IMR-90 (cell line): Measurements from ENCODE around the gene MAG. TPM values are rescaled to one million over a fixed set of nuclear protein-coding genes. Genes with fewer than 3 reads are reported as not detected.

Source experiments
- ATAC-seq: fragments of 200-7000 bp; cut with Tn5 transposase; 2 replicates; pipeline ENCODE4 v1.9.1; 2020; ENCODE audit warnings: low read depth, mild to moderate bottlenecking, moderate library complexity
- BruUV-seq: library from RNA; stranded (reverse); fragments of 400-500 nt; replicated peaks from 2 replicates; lab custom pipeline; 2021; lab: Mats Ljungman, UMichigan
- CTCF ChIA-PET: fragments of 300-600 bp; formaldehyde crosslinking; extraction: SDS; loops from one replicate; lab custom pipeline; 2021; ENCODE audit warnings: antibody characterized with exemption; lab: Yijun Ruan, JAX
- POLR2A ChIA-PET: fragments of 300-600 bp; sonication (Branson Sonifier 250); formaldehyde crosslinking; loops from one replicate; lab custom pipeline; 2022; ENCODE audit warnings: antibody characterized with exemption; ENCODE audit not compliant: unreplicated experiment; lab: Charles Lee
- DNase-seq: peaks from one replicate; pipeline ENCODE4 v3.0.0; 2013
- H2AFZ ChIP-seq: replicated peaks from 2 replicates; pipeline ENCODE3; 2013; ENCODE audit warnings: low read length, mild to moderate bottlenecking; ENCODE audit not compliant: poor library complexity
- H2AK5ac ChIP-seq: 2 replicates; pipeline ENCODE4 v1.6.1; 2013; ENCODE audit warnings: low read depth, low read length, inconsistent platforms
- H2AK9ac ChIP-seq: replicated peaks from 2 replicates; pipeline ENCODE3; 2013; ENCODE audit warnings: mild to moderate bottlenecking, low read depth, low read length, moderate library complexity; ENCODE audit not compliant: poor library complexity
- H2BK120ac ChIP-seq: 2 replicates; pipeline ENCODE4 v1.6.1; 2013; ENCODE audit warnings: low read depth, low read length, inconsistent platforms
- H2BK15ac ChIP-seq: 3 replicates; pipeline ENCODE4 v1.6.1; 2013; ENCODE audit warnings: low read depth, low read length, inconsistent platforms
- H2BK20ac ChIP-seq: 2 replicates; pipeline ENCODE4 v1.6.1; 2013; ENCODE audit warnings: low read depth, mild to moderate bottlenecking, inconsistent platforms, low read length, moderate library complexity
- H2BK5ac ChIP-seq: 2 replicates; pipeline ENCODE4 v1.6.1; 2013; ENCODE audit warnings: mild to moderate bottlenecking, low read depth, low read length, inconsistent platforms; ENCODE audit not compliant: poor library complexity, severe bottlenecking
- H3K14ac ChIP-seq: replicated peaks from 2 replicates; pipeline ENCODE4 v1.6.1; 2013; ENCODE audit warnings: low read depth, low read length, inconsistent platforms
- H3K18ac ChIP-seq: 2 replicates; pipeline ENCODE4 v1.6.1; 2013; ENCODE audit warnings: low read depth, low read length, control low read depth
- H3K23ac ChIP-seq: 2 replicates; pipeline ENCODE4 v1.6.1; 2013; ENCODE audit warnings: low read depth, low read length, inconsistent platforms
- H3K27ac ChIP-seq: 2 replicates; pipeline ENCODE4 v1.5.1; 2013; ENCODE audit warnings: mild to moderate bottlenecking, control low read depth, low read length; ENCODE audit not compliant: insufficient read depth
- H3K27me3 ChIP-seq: 2 replicates; pipeline ENCODE4 v1.6.1; 2013; ENCODE audit warnings: low read length; ENCODE audit not compliant: control insufficient read depth, insufficient read depth
- H3K36me3 ChIP-seq: 2 replicates; pipeline ENCODE4 v1.6.1; 2013; ENCODE audit warnings: low read length, mixed read lengths; ENCODE audit not compliant: control insufficient read depth, insufficient read depth
- H3K4ac ChIP-seq: 2 replicates; pipeline ENCODE4 v1.6.1; 2013; ENCODE audit warnings: low read depth, low read length, inconsistent platforms
- H3K4me1 ChIP-seq: 2 replicates; pipeline ENCODE4 v1.6.1; 2013; ENCODE audit warnings: low read length, mixed read lengths; ENCODE audit not compliant: control insufficient read depth, insufficient read depth
- H3K4me2 ChIP-seq: 2 replicates; pipeline ENCODE4 v1.6.1; 2013; ENCODE audit warnings: low read depth, mild to moderate bottlenecking, control low read depth, low read length, moderate library complexity
- H3K4me3 ChIP-seq: 2 replicates; pipeline ENCODE4 v1.5.1; 2013; ENCODE audit warnings: low read depth, mild to moderate bottlenecking, control low read depth, low read length, moderate library complexity; ENCODE audit not compliant: insufficient read depth
- H3K56ac ChIP-seq: 2 replicates; pipeline ENCODE4 v1.6.1; 2013; ENCODE audit warnings: low read length, inconsistent platforms; ENCODE audit not compliant: insufficient read depth; ENCODE audit errors: extremely low read depth
- H3K79me1 ChIP-seq, 2 experiments: 2 replicates each; pipeline ENCODE4 v1.6.1; 2013; ENCODE audit warnings: low read length in 2 of 2, inconsistent platforms in 1 of 2, low read depth in 1 of 2
- H3K9ac ChIP-seq: 2 replicates; pipeline ENCODE4 v1.6.1; 2013; ENCODE audit warnings: low read depth, low read length, control low read depth
- H3K9me1 ChIP-seq: 2 replicates; pipeline ENCODE4 v1.6.1; 2013; ENCODE audit warnings: low read length, inconsistent platforms; ENCODE audit not compliant: insufficient read depth
- H3K9me3 ChIP-seq: 2 replicates; pipeline ENCODE4 v1.6.1; 2013; ENCODE audit warnings: low read length; ENCODE audit not compliant: control insufficient read depth, insufficient read depth
- H4K20me1 ChIP-seq: 2 replicates; pipeline ENCODE4 v1.6.1; 2013; ENCODE audit warnings: low read length, inconsistent platforms; ENCODE audit not compliant: insufficient read depth
- H4K5ac ChIP-seq: 2 replicates; pipeline ENCODE4 v1.6.1; 2013; ENCODE audit warnings: mild to moderate bottlenecking, low read depth, low read length, control low read depth
- H4K8ac ChIP-seq, 2 experiments: 2 replicates each; pipeline ENCODE4 v1.6.1; 2013; ENCODE audit warnings: low read depth in 2 of 2, low read length in 2 of 2, control low read depth in 1 of 2, inconsistent platforms in 1 of 2
- H4K91ac ChIP-seq: 2 replicates; pipeline ENCODE4 v1.6.1; 2013; ENCODE audit warnings: low read depth, low read length, inconsistent platforms; ENCODE audit not compliant: insufficient read depth
- BHLHE40 ChIP-seq: fragments of 150-350 bp; IDR thresholded peaks from 2 replicates; pipeline ENCODE4 v1.6.1; 2016; ENCODE audit warnings: mild to moderate bottlenecking, low read depth, low read length
- CEBPB ChIP-seq: IDR thresholded peaks from 2 replicates; pipeline ENCODE4 v1.6.1; 2012; ENCODE audit warnings: low read depth, low read length, improper control_type of control experiment
- CHD1 ChIP-seq: IDR thresholded peaks from 2 replicates; pipeline ENCODE4 v1.6.1; 2012; ENCODE audit warnings: low read depth, low read length, improper control_type of control experiment
- CTCF ChIP-seq: conservative IDR thresholded peaks from 2 replicates; pipeline ENCODE4 v1.5.1; 2012; ENCODE audit warnings: mild to moderate bottlenecking, low read depth, low read length, improper control_type of control experiment
- ELK1 ChIP-seq: fragments of 150-350 bp; IDR thresholded peaks from 2 replicates; pipeline ENCODE4 v1.6.1; 2016; ENCODE audit warnings: low read depth, mild to moderate bottlenecking, low read length, moderate library complexity, borderline replicate concordance
- FOS ChIP-seq: fragments of 150-350 bp; IDR thresholded peaks from 2 replicates; pipeline ENCODE4 v1.6.1; 2016; ENCODE audit warnings: low read depth, low read length
- MAFK ChIP-seq: IDR thresholded peaks from 2 replicates; pipeline ENCODE4 v1.6.1; 2012; ENCODE audit warnings: low read depth, low read length, improper control_type of control experiment
- MAZ ChIP-seq: IDR thresholded peaks from 2 replicates; pipeline ENCODE4 v1.6.1; 2012; ENCODE audit warnings: low read depth, mild to moderate bottlenecking, low read length, improper control_type of control experiment, moderate library complexity, borderline replicate concordance
- MXI1 ChIP-seq: IDR thresholded peaks from 2 replicates; pipeline ENCODE4 v1.6.1; 2012; ENCODE audit warnings: low read depth, mild to moderate bottlenecking, low read length, moderate library complexity, borderline replicate concordance
- NFE2L2 ChIP-seq: fragments of 150-350 bp; IDR thresholded peaks from 2 replicates; pipeline ENCODE4 v1.6.1; 2016; ENCODE audit warnings: low read depth, mild to moderate bottlenecking, low read length
- POLR2A ChIP-seq: IDR thresholded peaks from 2 replicates; pipeline ENCODE4 v1.6.1; 2012; ENCODE audit warnings: mild to moderate bottlenecking, low read depth, low read length
- RAD21 ChIP-seq: IDR thresholded peaks from 2 replicates; pipeline ENCODE4 v1.6.1; 2012; ENCODE audit warnings: low read length, improper control_type of control experiment
- RCOR1 ChIP-seq: IDR thresholded peaks from 2 replicates; pipeline ENCODE4 v1.6.1; 2012; ENCODE audit warnings: mild to moderate bottlenecking, low read length, improper control_type of control experiment; ENCODE audit not compliant: insufficient replicate concordance
- RFX5 ChIP-seq: IDR thresholded peaks from 2 replicates; pipeline ENCODE4 v1.8.0; 2012; ENCODE audit warnings: low read depth, mild to moderate bottlenecking, low read length, moderate library complexity
- SMC3 ChIP-seq: fragments of 150-350 bp; IDR thresholded peaks from 2 replicates; pipeline ENCODE4 v1.6.1; 2016; ENCODE audit warnings: low read depth, mild to moderate bottlenecking, antibody characterized with exemption, low read length, moderate library complexity
- USF2 ChIP-seq: fragments of 150-350 bp; IDR thresholded peaks from 2 replicates; pipeline ENCODE4 v1.6.1; 2017; ENCODE audit warnings: mild to moderate bottlenecking, antibody characterized with exemption, low read length, low read depth
- WGBS, 2 experiments: methylation state at CpG; one replicate each; pipeline versions ENCODE4 v1.1.5 to v1.1.7; 2013; ENCODE audit warnings: missing lambda C conversion rate in 2 of 2; ENCODE audit not compliant: insufficient read length in 1 of 2; ENCODE audit errors: extremely low coverage in 2 of 2; 5-methylcytosine and 5-hydroxymethylcytosine counted together
- dilution Hi-C: fragments of 300-500 bp; cut with HindIII; formaldehyde crosslinking; loops from one replicate; pipeline ENCODE4 v1.14.3; 2018; ENCODE audit warnings: low sequenced_read_pairs; ENCODE audit not compliant: unreplicated experiment
- in situ Hi-C: fragments of 300-500 bp; cut with MboI; formaldehyde crosslinking; loops from 3 replicates; pipeline ENCODE4 v1.14.3; 2019; ENCODE audit warnings: low sequenced_read_pairs, inconsistent platforms, mixed read lengths
- intact Hi-C: fragments of 100-400 bp; cut with micrococcal nuclease; formaldehyde crosslinking; loops from 2 replicates; pipeline ENCODE4 v1.10.0; 2022
- polyA plus RNA-seq, 3 experiments: library from polyadenylated mRNA; depleted of rRNA; stranded (reverse); fragments of >200 nt; gene quantifications; 2 replicates each; pipeline ENCODE4 v1.2.3, GENCODE V29; 2012; ENCODE audit warnings: low replicate concordance in 1 of 3
- total RNA-seq: library from RNA; depleted of rRNA; stranded (reverse); fragments of >200 nt; gene quantifications from 2 replicates; pipeline ENCODE4 v1.2.3, GENCODE V29; 2012

Gene MAG
- total and polyA plus RNA-seq, 2 of the 4 experiments (the other 2 are of a cell fraction) = not detected

GRCh38 chr19:35355791-35356460 lies 64.0 kb downstream of the MAG start:
- Histone ChIP-seq H4K5ac (no peak overlapping the region), H3K18ac (no peak overlapping the region), H4K91ac (no peak overlapping the region), H2AK9ac (no peak overlapping the region), H3K4me3 (no peak overlapping the region), H2BK120ac (no peak overlapping the region), H3K36me3 (no peaks in the 10 kb centered on the region), H4K20me1 (no peaks in the 10 kb centered on the region), H3K9me3 (no peaks in the 10 kb centered on the region), H3K9me1 (no peaks in the 10 kb centered on the region), H3K27me3 (peaks cover 5% of the 10 kb centered on the region), H3K9ac (no peak overlapping the region), H2BK15ac (no peak overlapping the region), H3K14ac (no peak overlapping the region), H3K4me2 (no peak overlapping the region), H3K79me1 (no peaks in the 10 kb centered on the region), H4K8ac (no peak overlapping the region), H3K4me1 (no peaks in the 10 kb centered on the region), H2BK20ac (no peak overlapping the region), H2BK5ac (no peak overlapping the region), H2AFZ (no peak overlapping the region), H3K27ac (no peak overlapping the region), H2AK5ac (no peak overlapping the region), H3K56ac (no peak overlapping the region), H3K4ac (no peak overlapping the region), H3K23ac (no peak overlapping the region)
- POLR2A ChIA-PET = no interaction called here
- 0% methylated on average over 1 of the region's 6 CpGs; no CpG with 5 or more reads in 1 of the 2 experiments for WGBS, 2 experiments
- CTCF ChIA-PET = interaction anchor here (0.9 kb wide), 1 partner anchor 139 kb away, joined by 3 read pairs; no protein-coding TSS in a partner anchor
- in situ Hi-C loops = no loop called here
- TF ChIP-seq POLR2A = no peak
- TF ChIP-seq SMC3 = no peak
- no peak for TF ChIP-seq NFE2L2
- TF ChIP-seq CHD1 = no peak
- TF ChIP-seq RAD21 = no peak
- TF ChIP-seq FOS = no peak
- no peak for TF ChIP-seq RFX5
- TF ChIP-seq CTCF = no peak
- TF ChIP-seq USF2 = no peak
- no peak for TF ChIP-seq CEBPB
- TF ChIP-seq MAZ = no peak
- TF ChIP-seq ELK1 = no peak
- TF ChIP-seq BHLHE40 = no peak
- TF ChIP-seq MAFK = no peak
- no peak for TF ChIP-seq RCOR1
- no peak for TF ChIP-seq MXI1
- DNase-seq = no peak
- ATAC-seq = no peak
- intact Hi-C loops = loop anchor here (10.0 kb wide), 1 partner anchor 109 kb away; no protein-coding TSS in a partner anchor
- dilution Hi-C loops = no loop called here
- no TSS peak for BruUV-seq
